Mesodermal cell (in vitro differentiated cells): Measurements from ENCODE around the gene TTL.
"Not testable (repeated sequence)": the region's sequence is repeated elsewhere in the genome, so short reads cannot be mapped to it uniquely, and the experiment has no call there.

Experiments used
- H3K27ac ChIP-seq: 2 replicates; pipeline ENCODE4 v1.7.0; 2013; ENCODE audit warnings: mild to moderate bottlenecking, low read depth, low read length, moderate library complexity; ENCODE audit not compliant: severe bottlenecking
- H3K36me3 ChIP-seq: 2 replicates; pipeline ENCODE4 v1.7.1; 2013; ENCODE audit warnings: mild to moderate bottlenecking, low read length, moderate library complexity; ENCODE audit not compliant: control insufficient read depth, insufficient read depth
- H3K4me1 ChIP-seq: one replicate; pipeline ENCODE4 v1.7.1; 2013; ENCODE audit warnings: mild to moderate bottlenecking, low read length; ENCODE audit not compliant: insufficient read depth, control insufficient read depth, poor library complexity, severe bottlenecking
- H3K4me3 ChIP-seq: 2 replicates; pipeline ENCODE4 v1.7.0; 2013; ENCODE audit warnings: low read length, control low read depth, mild to moderate bottlenecking; ENCODE audit not compliant: insufficient read depth, poor library complexity, severe bottlenecking; ENCODE audit errors: extremely low read depth
- H3K9me3 ChIP-seq: 2 replicates; pipeline ENCODE4 v1.7.1; 2013; ENCODE audit warnings: mild to moderate bottlenecking, low read length, moderate library complexity; ENCODE audit not compliant: control insufficient read depth
- WGBS, 2 experiments: methylation state at CpG; one replicate each; pipeline ENCODE4 v1.1.5; 2013; ENCODE audit warnings: missing lambda C conversion rate in 2 of 2; ENCODE audit not compliant: insufficient coverage in 2 of 2; 5-methylcytosine and 5-hydroxymethylcytosine counted together

The TTL gene

GRCh38 chr2:112523291-112523777 lies 41.4 kb downstream of the TTL start:
- Histone ChIP-seq H3K27ac (no peak overlapping the region), H3K4me1 (no peaks in the 10 kb centered on the region), H3K36me3 (peaks cover 51% of the 10 kb centered on the region), H3K9me3 (no peaks in the 10 kb centered on the region), H3K4me3 (no peak overlapping the region)
- WGBS, 2 experiments, result 75 to 100% methylated on average over 1 of the region's 3 CpGs

DNA sequence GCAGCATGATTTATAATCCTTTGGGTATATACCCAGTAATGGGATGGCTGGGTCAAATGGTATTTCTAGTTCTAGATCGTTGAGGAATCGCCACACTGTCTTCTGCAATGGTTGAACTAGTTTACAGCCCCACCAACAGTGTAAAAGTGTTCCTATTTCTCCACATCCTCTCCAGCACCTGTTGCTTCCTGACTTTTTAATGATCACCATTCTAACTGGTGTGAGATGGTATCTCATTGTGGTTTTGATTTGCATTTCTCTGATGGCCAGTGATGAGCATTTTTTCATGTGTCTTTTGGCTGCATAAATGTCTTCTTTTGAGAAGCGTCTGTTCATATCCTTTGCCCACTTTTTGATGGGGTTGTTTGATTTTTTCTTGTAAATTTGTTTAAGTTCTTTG lies 42.3 kb downstream of the TTL start:
- H3K9me3 ChIP-seq, H3K27ac ChIP-seq, H3K4me3 ChIP-seq, H3K4me1 ChIP-seq: not testable (repeated sequence)
- WGBS, 2 experiments, result no CpG with 5 or more reads among the region's 3 CpGs
- peaks cover 56% of the 10 kb centered on the region for H3K36me3 ChIP-seq

DNA sequence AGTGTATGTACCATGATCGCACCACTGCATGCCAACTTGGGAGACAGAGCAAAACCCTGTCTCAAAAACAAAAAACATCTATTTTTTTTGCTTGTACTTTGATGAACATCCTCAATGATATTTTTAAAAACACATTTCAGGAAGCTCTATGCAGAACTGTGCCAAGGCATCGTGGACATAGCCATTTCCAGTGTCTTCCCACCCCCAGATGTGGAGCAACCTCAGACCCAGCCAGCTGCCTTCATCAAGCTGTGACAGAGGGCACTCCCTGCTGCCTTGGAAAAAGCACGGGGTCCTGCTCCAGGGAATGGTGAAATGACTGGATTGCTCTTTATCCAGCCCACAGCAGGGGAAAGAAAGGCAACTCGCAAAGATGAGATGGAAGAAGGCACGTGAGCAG lies 46.6 kb downstream of the TTL start:
- WGBS, 2 experiments, result 94 to 95% methylated on average over 4 of the region's 5 CpGs
- H3K4me1 ChIP-seq, result no peaks in the 10 kb centered on the region
- peaks cover 54% of the 10 kb centered on the region for H3K36me3 ChIP-seq
- no peaks in the 10 kb centered on the region for H3K9me3 ChIP-seq
- no peak overlapping the region for H3K27ac ChIP-seq
- no peak overlapping the region for H3K4me3 ChIP-seq

DNA sequence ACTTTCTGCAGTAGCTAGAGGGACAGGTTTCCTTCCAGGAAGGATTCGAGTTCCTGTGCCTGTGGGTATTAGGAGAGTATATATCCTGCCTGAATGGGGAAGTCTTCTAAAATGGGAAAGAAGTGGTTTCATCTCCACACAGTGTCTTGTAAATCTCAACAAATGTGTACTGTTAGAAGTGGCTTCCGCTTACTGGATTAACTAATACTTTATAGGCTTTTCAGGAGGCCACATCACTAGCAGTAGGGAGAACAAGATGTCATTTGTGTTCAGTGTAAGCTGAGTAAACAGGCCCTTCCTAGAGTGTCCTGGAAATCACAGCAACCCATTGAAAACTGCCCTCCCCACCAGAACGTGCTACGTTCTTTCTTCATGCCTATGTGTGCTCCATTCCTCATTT lies 47.8 kb downstream of the TTL start:
- Histone ChIP-seq H3K9me3 (no peaks in the 10 kb centered on the region), H3K36me3 (peaks cover 55% of the 10 kb centered on the region), H3K27ac (no peak overlapping the region), H3K4me1 (no peaks in the 10 kb centered on the region), H3K4me3 (no peak overlapping the region)
- WGBS, 2 experiments, result 100% methylated on average over 4 of the region's 4 CpGs; no CpG with 5 or more reads in 1 of the 2 experiments

GRCh38 chr2:112530728-112531127 lies 48.8 kb downstream of the TTL start:
- no peaks in the 10 kb centered on the region for H3K9me3 ChIP-seq
- no peaks in the 10 kb centered on the region for H3K4me1 ChIP-seq
- H3K27ac ChIP-seq, result no peak overlapping the region
- H3K36me3 ChIP-seq, result peaks cover 55% of the 10 kb centered on the region
- no peak overlapping the region for H3K4me3 ChIP-seq
- WGBS, 2 experiments, result 100% methylated on average over 3 of the region's 4 CpGs

GRCh38 chr2:112534826-112535225 lies 52.9 kb downstream of the TTL start:
- Histone ChIP-seq H3K4me3 (no peak overlapping the region), H3K27ac (no peak overlapping the region), H3K36me3 (peaks cover 37% of the 10 kb centered on the region), H3K9me3 (no peaks in the 10 kb centered on the region), H3K4me1 (no peaks in the 10 kb centered on the region)
- 75% methylated on average over 1 of the region's 1 CpG; no CpG with 5 or more reads in 1 of the 2 experiments for WGBS, 2 experiments

GRCh38 chr2:112536665-112537064 lies 54.7 kb downstream of the TTL start:
- not testable (repeated sequence) for H3K4me3 ChIP-seq, H3K27ac ChIP-seq, H3K9me3 ChIP-seq, H3K4me1 ChIP-seq
- peaks cover 20% of the 10 kb centered on the region for H3K36me3 ChIP-seq

DNA sequence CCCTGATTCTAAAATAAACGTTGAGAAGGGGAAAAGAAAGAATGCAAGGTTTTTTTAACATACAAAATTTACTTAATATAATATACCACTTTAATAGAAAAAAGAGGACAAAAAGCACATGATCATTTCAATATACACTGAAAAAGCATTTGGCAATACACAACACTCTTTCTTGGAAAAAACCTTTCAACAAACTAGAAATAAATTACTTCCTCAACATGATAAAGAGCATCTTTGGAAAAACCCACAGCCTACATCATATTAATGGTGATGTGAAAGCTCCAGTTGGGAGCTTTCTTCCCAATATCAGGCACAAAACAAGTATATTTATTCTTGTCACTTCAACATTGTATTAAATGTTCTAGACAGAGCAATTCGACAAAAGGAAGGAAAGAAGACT lies 57.4 kb downstream of the TTL start:
- H3K9me3 ChIP-seq, result no peaks in the 10 kb centered on the region
- H3K4me1 ChIP-seq, result peaks cover 4% of the 10 kb centered on the region
- WGBS, 2 experiments, result no CpG with 5 or more reads among the region's 2 CpGs
- H3K36me3 ChIP-seq, result peaks cover 2% of the 10 kb centered on the region
- H3K4me3 ChIP-seq, result no peak overlapping the region
- no peak overlapping the region for H3K27ac ChIP-seq

- no peak overlapping the region for H3K4me3 ChIP-seq
- H3K9me3 ChIP-seq, result no peaks in the 10 kb centered on the region
- H3K4me1 ChIP-seq, result peaks cover 4% of the 10 kb centered on the region
- WGBS, 2 experiments, result no CpG with 5 or more reads among the region's 2 CpGs
- no peaks in the 10 kb centered on the region for H3K36me3 ChIP-seq
- no peak overlapping the region for H3K27ac ChIP-seq
These were observed 59.0 kb downstream of the TTL start for GRCh38 chr2:112540906-112541305.

DNA sequence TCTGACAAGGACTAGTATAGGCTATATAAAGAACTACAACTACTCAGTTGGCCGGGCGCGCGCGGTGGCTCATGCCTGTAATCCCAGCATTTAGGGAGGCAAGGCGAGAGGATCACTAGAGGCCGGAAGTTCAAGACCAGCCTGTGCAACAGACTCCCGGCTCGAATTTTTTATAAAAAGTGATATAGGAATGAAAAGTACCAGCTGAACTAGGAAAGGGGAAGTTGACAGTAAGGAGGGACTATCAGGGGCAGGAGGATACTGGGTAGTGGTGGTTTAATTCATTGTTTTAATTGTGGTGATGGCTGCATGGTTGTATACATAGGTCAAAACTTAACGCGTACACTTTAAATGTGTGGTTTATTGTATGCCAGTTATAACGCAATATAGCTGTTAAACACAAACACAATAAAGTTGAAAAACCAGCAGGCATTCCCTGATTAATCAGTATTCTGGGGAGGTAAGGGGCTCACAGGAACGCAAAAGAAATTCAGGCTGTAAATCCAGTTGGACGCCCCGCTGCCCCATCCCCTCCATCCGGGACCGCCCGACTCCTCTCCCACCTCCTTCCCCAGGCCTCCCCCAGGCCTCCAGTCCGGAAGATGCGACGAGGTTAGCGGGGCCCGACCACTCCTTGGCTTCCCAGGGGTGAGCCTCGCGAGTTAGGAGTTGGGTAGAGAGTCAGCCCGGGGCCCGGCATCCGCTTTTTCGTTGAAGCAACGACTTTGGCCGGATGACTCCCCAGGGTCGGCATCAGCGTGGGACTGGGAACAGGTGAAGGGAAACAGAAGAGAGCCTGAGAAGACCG lies 59.6 kb downstream of the TTL start:
- 1 to 22% methylated on average over 13 to 19 of the region's 34 CpGs for WGBS, 2 experiments
- peak overlapping the region; percentile 98 for H3K27ac ChIP-seq
- H3K9me3 ChIP-seq, result no peaks in the 10 kb centered on the region
- peak overlapping the region; percentile 85 for H3K4me3 ChIP-seq
- peaks cover 4% of the 10 kb centered on the region for H3K36me3 ChIP-seq
- peaks cover 4% of the 10 kb centered on the region for H3K4me1 ChIP-seq
